ENCODE data around the gene MYLK.
A peak's percentile ranks its signal among the peaks of the same experiment; 100 is the strongest.
"Not testable (repeated sequence)": the region's sequence is repeated elsewhere in the genome, so short reads cannot be mapped to it uniquely, and the experiment has no call there.

Gene MYLK

DNA sequence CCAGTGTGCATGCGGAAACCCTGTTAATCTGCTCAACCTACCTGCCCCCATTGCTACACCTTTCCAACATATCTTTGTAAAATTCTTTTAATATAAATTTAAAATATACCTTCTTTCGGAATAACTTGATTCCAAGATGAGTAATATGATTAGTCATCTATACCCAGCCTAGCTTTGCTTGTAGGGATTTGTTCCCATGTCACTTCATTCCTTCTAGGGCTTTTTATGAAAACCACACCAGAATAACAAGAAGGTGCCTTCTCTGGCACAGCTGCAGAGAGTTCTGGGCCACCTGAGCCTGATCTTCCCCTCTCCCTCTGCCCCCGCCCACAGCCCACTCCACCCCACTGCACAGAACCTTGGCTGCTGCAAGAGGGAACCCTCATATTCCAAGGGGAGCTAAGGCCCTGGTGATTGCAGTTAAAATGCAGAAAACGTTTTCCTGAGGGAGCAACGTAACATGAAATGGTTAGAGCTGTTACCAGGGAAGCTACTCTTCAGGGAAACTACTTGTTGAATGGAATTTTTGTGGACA is 260.7 kb downstream of the MYLK start:
- no peak for DNase-seq (ENCODE audit: low spot score)

DNA sequence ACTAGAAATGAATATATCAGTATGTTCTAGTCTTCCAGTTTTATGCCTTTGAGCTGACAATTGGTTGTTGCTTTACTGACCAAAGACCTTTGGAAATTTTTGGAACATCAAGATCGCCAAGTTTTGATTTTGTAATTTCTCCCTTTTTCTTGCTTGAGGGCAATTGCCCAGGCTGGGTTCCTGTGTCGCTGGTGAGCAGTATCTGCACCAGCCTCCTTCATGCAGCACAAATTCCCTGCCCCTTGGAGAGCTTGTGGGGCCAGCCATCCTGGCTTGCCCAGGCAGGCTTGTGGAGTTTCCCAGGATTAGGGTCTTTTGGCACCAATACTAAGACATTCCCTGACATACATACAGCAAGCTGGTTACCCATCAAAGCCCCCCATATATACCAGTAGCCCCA is 261.4 kb downstream of the MYLK start:
- DNase-seq (ENCODE audit: low spot score): no peak

DNA sequence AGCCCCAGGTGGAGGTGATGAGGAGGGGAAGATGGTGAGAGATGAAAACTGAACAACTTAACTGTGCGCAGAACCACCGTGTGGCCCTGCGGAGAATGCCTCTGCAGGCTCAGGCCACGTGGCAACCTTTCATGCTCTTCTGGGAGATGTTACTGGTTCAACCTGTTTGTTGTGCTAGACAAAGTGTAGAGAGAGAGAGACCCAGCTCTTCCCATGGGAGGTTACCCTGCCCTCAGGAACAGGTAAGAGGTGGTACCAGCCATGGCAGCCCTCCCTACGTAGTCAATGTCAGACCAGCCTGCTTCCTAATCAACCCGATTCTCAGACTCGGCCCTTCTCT is 262.3 kb downstream of the MYLK start:
- DNase-seq (ENCODE audit: low spot score): no peak

DNA sequence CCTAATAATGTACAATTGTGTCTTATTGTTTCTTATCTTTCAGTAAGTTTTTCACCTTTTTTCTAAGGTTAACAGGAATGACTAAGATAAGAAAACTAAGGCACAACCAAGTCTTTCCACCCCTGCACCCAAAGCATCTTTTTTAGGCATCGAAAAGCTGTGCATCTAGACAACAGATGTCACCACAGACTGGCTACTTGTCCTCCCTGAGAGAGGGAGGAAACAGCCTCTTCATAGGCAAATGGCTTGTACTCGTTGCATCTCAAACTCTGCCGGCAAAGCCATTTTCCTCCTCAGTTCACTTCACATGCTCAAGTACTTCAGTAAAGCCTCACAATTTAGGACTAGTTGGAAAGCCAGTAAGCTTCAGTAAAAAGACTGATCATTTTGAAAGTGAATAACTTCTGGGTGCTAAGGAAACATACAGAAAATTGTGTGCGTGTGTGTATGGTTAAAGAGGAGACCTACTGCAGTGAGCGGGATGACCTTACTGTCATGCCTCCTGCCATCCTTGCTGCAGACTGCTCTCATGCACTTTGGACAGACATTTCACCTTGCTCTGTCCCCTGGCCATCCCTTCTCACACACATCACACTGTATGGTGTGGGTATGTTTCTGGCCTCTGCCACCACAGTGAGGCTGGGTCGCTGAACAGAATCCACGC is 262.8 kb downstream of the MYLK start:
- DNase-seq (ENCODE audit: low spot score): peak; percentile 68

- DNase-seq (ENCODE audit: low spot score): peak; percentile 95
These were observed 263.8 kb downstream of the MYLK start for GRCh38 chr3:123620343-123620742.

DNA sequence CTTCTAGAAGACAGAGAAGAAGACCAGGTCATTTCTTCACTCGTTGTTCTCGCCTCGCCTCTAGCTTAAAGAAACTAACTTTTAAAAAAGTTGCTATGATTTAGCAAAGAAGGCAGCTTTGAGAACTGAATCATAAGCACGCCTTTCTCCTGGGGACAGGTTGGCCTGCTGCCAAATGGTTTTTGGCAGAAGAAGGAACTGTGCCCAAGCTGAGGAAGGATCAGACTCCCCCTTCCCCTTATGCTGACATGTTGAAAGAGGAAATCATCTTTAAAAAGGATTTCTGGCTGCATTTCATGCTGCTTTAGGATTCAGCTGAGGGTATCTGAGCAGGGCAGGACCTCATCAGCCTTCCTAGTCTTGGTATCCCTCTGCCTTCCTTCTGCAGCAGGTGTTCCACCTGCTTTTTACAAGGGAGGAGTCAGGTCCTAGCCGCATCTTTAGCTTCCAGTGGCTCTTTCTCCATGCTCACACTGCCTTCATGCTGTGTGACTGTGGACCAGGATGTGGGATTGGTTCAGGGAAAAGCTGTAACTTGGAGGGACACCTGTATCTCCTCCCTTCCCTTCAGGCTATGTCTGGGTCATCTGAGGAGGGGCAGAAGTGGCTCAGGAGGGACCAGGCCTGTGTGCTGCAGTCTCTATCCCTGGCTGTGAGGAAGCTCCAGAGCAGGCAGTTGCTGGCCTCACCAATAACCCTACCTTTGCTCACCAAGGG is 265.2 kb downstream of the MYLK start:
- peak; percentile 87 for DNase-seq (ENCODE audit: low spot score)

- no peak for DNase-seq (ENCODE audit: low spot score)
These were observed 265.9 kb downstream of the MYLK start for GRCh38 chr3:123618076-123618708.

- no peak for DNase-seq (ENCODE audit: low spot score)
These were observed 267.5 kb downstream of the MYLK start for GRCh38 chr3:123616593-123616992.

- DNase-seq (ENCODE audit: low spot score): no peak
These were observed 270.6 kb downstream of the MYLK start for GRCh38 chr3:123613543-123613942.

DNA sequence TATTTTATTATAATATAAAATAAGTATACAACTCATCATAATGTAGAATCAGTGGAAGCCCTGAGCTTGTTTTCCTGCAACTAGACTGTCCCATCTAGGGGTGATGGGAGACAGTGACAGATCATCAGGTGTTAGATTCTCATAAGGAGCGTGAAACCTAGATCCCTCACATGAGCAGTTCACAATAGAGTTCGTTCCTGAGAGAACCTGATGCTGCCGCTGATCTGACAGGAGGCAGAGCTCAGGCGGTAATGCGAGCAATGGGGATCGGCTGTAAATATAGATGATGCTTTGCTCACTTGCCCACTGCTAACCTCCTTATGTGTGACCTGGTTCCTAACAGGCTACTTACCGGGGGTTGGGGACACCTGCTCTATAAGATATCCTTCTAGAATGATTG is 272.5 kb downstream of the MYLK start:
- not testable (repeated sequence) for DNase-seq (ENCODE audit: low spot score)

DNA sequence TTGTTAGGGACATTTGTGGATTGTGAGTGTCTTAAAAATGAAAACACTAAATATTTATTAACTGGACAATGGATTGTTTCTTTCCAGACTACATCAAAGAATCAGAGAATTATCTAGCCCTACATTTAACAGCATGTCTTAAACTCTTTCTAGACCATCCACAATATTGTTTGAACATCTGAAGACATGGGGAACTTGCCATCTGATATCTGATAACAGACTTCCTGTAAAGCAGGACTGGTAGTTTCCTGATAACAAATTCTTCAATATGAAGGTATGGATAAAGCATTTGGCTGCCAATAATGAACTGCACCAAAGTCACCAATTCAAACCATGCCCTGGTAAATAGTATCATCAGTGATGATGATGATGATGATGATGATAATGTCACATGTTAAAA is 273.1 kb downstream of the MYLK start:
- no peak for DNase-seq (ENCODE audit: low spot score)

- DNase-seq (ENCODE audit: low spot score): no peak
These were observed 273.8 kb downstream of the MYLK start for GRCh38 chr3:123610331-123610730.

GRCh38 chr3:123609063-123609462 is 275.1 kb downstream of the MYLK start:
- no peak for DNase-seq (ENCODE audit: low spot score)

DNA sequence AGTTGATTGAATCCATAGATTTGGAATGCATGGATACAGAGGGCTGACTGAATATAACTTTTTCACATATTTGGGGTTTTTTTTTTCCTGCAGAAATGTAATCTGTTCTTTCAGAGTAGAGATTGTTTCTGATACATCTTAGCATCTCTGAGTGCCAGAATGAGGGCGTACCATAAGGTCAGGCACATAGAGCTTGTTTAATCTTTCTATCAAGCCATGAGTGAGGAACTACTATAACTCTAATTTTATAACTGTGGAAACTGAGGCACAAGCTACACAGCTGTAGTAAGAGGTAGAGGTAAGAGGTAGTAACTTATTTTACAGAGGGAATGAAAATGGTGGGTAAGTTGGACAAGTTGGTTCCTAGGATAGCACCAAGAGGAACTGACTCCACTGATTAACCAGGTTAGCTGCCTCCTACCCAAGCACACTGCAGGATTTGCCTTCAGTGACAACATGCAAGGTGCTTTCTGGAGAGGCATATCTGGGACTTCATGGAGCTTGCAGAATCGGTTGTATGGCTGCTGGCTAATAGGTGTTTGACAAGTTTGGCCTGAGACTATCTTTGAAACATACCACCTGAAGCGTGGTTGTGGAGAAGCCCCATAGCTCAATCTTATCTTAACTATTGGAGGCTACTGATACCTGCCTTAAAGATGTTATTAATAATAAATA is 275.7 kb downstream of the MYLK start:
- no peak for DNase-seq (ENCODE audit: low spot score)

DNA sequence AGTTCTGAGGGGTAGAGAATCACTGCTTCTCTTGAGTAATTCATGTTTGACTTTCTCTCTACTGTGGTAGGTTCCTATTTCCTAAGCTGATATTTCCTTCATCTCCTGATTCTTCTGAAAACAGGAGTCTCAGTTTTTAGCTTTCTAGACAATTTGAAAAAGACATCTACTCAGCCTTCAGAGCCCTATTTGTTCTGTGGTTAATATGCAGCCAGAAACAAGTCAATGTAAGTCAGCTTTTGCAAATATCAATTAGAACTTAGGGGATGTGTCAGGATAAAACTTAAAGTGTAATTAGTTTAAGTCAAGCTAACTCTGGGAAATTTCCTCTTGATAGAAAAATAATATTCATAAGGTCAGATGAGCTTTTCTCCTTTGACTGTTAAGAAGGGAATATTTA is 277.6 kb downstream of the MYLK start:
- DNase-seq (ENCODE audit: low spot score): no peak

GRCh38 chr3:123605789-123606234 is 278.3 kb downstream of the MYLK start:
- no peak for DNase-seq (ENCODE audit: low spot score)

DNA sequence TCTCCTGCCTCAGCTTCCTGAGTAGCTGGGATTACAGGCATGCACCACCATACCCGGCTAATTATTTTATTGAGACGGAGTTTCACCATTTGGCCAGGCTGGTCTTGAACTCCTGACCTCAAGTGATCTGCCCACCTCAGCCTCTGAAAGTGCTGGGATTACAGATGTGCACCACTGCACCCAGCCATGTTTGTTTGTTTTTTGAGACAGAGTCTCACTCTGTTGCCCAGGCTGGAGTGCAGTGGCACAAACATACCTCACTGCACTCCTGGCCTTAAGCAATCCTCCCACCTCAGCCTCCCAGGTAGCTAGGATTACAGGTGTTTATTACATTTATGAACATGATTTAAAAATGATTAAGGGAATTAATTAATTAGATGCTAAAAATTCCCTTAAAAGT is 281.0 kb downstream of the MYLK start:
- not testable (repeated sequence) for DNase-seq (ENCODE audit: low spot score)

DNA sequence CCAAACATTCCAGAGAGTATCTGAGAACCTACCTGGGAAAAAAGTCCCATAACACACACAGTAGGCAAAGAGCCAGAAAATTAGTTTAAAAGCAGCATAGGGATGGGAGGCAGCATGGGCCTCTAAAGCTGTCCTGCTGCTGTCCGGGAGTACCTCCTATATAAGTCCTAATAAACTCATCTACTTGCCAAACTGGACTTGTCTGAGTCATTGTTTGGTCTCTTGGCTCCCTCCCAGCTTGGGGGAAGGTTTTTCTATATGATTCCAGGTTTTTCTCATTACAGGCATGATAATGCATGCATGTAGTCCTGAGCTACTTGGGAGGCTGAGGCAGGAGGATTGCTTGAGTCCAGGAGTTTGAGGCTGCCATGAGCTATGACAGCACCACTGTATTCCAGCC is 281.8 kb downstream of the MYLK start:
- DNase-seq (ENCODE audit: low spot score): no peak

- DNase-seq (ENCODE audit: low spot score): not testable (repeated sequence)
These were observed 283.3 kb downstream of the MYLK start for GRCh38 chr3:123600863-123601262.

GRCh38 chr3:123597561-123597960 is 286.6 kb downstream of the MYLK start:
- DNase-seq (ENCODE audit: low spot score): no peak

DNA sequence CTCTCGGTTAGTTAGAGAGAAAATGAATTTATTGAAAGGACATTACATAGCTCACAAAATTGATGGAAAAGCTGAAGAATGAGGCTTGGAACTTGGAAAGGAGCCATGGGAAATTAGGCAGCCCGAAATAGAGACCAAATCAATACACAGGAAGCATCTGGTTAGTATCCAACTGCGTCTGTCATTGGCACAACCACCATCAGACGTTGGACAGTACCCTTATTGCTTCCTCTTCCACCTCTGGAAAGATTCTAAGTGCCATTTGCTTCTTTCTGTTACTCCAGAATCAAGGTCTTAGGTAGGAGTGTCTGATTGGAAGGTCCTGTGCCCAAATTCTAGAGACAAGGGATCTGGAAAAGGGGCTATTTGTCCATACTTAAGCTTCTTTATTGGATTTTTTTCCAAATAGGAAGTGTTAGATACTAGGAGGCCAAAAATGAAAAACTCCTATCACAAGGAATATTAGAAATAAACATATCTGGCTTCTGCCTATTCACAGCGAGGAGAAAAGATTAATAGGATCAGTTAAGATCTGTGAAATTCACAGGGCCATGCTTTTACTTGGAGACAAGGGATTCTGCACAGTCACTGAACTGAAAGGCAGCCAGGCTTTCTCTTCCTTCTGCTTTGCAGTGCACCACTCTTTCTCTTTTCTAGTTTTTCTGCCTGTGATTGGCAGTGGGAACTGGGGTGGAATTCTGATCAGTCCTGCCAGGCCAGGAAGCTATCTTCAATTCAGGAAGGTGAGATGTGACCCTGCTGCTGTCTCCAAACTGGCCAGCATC is 288.5 kb downstream of the MYLK start:
- no peak for DNase-seq (ENCODE audit: low spot score)

- no peak for DNase-seq (ENCODE audit: low spot score)
These were observed 290.8 kb downstream of the MYLK start for GRCh38 chr3:123593381-123593780.
